DMS79 treated with DMSO at 0.1 percent for 48 hours (cell line): ENCODE results near the gene FNDC8.
A peak's percentile ranks its signal among the peaks of the same experiment; 100 is the strongest.
"Not testable (repeated sequence)": the region's sequence is repeated elsewhere in the genome, so short reads cannot be mapped to it uniquely, and the experiment has no call there.

Source experiments
- DNase-seq: peaks from one replicate; lab custom pipeline; 2025; lab: John Stamatoyannopoulos, UW

FNDC8 gene

DNA sequence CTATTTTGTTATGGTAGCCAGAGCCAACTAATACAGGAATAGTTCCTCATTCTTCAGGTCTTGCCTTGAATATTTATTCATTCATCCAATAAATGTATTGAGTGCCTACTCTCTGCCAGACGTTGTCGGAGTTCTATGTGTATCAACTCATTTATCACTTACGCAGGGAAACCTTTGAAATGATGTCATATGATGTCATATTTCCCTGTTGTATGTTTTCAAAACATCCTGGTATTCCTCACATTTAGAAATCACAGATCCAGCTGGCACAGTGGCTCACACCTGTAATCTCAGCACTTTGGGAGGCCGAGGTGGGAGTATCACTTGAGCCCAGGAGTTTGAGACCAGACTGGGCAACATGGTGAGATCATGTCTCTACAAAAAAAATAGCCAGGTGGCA is 23.4 kb downstream of the FNDC8 start:
- no peak for DNase-seq

DNA sequence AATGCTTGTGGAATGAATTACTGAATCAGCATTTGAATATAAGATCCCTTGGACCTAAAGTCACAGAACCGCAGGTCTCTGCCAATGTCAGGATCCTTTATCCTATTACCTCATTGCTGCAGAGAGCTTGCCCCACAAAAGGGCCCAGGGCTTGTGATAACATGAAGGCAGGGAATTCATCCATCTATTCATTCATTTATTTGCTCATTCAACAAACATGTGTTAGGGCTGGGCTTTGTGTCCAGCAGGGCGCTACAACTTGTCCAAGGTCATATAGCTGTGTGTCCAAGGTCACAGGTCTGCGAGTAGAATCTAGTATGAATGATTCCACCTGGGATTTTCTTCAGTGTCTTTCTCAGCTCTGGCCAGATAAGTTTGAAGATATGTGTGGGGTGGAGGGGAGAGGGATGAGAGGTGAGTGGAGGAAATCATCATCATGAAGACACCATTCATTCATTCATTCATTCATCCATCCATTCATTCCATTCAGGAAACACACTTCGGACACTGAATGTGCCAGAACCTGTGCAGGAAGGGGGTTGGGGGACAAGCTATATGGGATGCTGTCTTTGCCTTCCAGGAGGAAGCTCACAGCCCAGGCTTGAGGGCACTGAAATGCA is 24.9 kb downstream of the FNDC8 start:
- DNase-seq = no peak

DNA sequence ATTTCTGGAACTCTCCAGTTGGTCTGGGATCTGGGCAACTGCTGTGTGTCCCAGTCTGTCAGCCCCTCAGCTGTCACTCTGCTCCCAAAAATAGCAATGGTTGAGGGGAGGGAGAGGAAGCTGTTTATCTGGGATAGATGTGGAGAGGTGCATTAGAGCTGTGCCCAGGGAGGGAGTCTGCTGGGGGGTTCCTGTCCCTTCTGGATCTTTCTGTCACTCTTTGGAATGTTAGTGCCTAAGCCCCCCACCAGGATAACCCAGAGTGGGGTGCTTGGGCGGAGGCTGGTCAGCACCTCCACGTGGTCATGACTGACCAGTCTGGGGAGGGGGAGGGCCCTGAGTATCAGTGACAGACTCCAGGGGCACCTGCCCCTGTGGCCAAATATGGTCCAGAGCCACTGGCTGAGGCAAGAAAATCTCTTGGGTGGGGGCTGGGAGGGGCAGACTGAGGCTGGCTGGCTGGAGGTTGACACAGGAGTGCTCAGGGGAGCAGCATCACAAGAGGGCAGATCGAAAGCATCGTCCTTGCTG is 26.0 kb downstream of the FNDC8 start, which contains the start of gene UNC45B:
Gene UNC45B (plus strand): TSS at position 443 of the 531 bp plus-strand sequence. CDS start 447 bp downstream, outside the sequence.
- no peak for DNase-seq

DNA sequence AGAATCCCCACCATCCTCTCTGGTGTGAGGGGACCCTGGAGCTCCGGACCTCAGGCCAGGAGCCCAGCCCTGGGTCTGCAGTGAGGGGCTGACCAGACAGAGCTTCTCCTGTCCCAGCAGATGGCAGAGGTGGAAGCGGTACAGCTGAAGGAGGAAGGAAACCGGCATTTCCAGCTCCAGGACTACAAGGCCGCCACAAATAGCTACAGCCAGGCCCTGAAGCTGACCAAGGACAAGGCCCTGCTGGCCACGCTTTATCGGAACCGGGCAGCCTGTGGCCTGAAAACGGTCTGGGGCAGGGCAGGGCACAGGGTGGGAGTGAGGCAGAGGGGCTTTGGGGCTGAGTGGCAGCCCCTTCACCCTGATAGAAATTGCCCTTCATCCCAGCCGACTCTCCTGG is 26.7 kb downstream of the FNDC8 start:
- no peak for DNase-seq

DNA sequence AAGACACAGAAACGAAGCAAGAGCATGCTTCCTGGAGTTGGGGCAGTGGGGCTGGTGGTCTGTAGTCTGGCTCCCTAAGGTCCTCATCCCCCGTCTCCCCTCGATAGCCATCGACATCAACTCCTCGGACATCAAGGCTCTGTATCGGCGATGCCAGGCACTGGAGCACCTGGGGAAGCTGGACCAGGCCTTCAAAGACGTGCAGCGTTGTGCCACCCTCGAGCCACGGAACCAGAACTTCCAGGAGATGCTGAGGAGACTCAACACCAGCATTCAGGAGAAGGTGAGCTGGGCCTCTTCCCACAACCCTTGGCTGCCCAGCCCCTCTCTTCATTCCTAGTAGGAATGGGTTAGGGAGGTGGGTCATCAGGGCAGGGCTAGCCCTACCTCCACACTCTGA is 28.5 kb downstream of the FNDC8 start:
- DNase-seq = no peak

DNA sequence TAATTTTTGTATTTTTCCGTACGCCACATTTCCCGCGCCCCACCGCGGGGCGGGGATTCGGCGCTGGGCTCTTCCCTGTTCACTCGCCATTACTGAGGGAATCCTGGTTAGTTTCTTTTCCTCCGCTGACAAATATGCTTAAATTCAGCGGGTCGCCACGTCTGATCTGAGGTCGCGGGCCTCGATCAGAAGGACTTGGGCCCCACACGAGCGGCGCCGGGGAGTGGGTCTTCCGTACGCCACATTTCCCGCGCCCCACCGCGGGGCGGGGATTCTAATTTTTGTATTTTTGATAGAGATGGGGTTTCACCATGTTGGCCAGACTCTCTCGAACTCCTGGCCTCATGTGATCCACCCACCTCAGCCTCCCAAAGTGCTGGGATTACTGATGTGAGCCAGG is 29.7 kb downstream of the FNDC8 start:
- not testable (repeated sequence) for DNase-seq

DNA sequence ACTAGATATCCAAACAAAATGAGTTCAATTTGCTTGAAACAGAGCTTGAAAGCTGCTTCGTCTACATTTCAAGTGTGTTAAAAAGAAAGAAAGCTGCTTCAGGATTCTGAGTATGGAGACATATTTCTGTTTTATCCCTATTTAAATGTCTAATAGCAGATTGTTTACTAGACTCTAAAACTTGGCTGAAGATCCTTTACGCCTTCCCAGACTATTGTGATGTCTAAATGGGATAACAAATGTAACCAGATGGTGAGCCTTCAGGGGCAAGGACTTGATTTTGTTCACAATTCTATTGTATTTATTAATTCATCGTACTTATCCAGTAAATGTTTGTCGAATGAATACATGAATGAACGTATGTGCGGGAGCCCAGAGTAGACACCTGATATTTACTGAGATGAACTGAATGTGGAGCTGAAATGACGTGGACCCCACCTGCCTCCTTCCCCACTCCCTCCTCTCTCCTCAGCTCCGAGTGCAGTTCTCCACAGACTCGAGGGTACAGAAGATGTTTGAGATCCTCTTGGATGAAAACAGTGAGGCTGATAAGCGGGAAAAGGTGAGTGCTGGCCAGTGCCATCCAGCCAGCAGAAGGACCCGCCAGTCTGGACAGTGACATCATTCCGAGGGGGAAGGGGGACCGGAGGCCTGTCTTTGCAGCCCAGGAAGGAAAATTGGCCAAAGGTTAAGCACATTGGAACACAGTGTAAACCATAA is 31.2 kb downstream of the FNDC8 start:
- DNase-seq = no peak

DNA sequence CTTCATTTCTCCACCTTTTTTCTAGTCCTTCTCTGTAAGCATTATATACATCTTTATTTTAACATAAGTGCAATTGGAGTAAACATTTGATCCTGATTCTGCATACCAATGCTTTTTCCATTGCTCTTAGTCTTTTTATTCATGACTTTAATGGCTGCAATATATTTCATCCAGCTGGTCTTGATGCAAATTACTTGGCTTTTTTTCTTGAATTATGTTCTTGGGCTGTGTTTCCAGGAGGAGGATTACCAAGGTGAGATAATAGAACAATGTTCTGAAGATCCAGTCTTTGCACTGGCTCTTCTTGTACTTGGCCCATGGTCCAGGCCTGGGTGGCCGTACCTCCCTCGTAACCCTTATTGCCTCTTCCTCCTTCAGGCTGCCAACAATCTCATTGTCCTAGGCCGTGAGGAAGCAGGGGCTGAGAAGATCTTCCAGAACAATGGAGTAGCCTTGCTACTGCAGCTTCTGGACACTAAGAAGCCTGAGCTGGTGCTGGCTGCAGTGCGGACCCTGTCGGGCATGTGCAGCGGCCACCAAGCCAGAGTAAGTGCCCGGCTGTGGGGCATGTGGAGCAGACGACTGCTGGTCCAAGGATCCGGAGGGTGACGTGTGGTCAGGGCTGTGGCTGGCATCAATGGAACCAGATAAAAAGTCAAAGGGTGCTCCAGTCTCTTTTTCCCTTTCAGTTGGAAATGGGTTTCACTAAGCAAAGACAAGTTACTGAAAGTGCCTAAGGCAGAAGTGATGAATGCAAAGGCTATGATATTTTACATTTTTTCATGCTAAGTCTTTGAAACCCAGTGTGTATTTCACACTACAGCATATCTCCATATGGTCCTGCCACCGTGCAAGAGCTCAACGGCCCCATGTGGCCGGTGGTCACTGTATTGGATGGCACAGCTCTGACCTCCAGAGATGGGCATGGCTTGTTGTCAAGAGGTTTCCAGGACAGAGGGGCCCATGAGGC is 33.1 kb downstream of the FNDC8 start:
- DNase-seq = no peak

DNA sequence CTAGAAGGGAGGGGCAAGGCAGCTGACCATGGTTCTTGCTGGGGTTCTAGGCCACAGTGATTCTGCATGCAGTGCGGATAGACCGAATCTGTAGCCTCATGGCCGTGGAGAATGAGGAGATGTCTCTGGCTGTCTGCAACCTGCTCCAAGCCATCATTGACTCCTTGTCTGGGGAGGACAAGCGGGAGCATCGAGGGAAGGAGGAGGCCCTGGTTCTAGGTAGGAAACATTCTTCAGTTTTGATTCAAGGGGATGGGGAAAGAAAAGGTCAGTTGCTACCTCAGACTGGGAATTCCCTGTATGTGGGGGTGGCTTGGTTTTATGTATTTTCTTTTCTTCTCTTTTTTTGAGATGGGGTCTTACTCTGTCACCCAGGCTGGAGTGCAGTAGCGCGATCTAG is 33.8 kb downstream of the FNDC8 start:
- DNase-seq = no peak

DNA sequence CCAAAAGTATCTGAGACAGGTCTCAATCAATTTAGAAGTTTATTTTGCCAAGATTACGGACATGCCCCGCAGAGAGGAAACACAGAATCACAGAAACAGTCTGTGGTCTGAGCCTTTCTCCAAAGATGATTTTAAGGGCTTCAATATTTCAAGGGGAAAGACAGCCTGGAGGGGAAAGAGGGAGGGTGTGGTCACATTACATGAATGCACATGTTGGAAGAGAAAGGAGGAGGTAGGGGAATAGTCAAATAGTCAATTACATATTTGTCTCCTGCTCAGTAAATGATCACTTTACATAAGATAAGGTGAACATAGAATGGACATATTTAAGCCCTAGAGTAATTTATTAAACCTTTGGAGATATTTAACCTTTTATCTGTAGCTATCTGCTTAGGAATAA is 38.5 kb downstream of the FNDC8 start:
- DNase-seq = no peak

DNA sequence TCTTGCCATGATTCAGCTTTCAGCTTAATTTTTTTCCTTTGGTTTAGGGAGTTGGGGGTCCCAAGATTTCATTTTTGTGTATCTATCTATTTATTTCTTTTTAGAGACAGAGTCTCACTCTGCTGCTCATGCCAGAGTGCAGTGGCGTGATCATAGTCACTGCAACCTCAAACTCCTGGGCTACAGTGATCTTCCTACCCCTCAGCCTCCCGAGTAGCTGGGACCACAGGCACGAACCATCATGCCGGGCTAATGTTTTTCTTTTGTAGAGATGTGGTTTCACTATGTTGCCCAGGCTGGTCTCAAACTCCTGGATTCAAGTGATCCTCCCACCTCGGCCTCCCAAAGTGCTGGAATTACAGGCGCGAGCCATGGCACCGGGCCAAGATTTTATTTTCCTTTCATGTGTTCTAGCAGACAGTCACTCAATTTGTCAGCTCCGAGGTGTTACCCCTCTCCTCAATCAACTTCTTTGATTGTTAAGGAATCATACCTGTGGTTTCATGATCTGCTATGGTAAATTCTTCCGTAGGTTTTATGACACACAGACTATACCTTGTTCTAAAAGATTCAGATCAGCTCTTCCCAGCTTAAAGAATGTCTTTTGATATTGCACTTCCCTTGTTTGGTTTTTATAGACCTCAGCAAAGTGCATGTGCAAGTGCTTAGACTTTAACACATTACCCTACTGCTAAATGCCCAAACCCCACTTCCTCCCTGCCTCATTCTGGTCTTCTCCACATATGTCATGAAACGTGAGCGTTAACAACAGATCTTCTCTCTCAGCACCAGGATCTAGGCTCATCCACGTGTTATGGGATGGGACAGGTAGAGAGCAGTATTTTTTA is 39.2 kb downstream of the FNDC8 start:
- no peak for DNase-seq

DNA sequence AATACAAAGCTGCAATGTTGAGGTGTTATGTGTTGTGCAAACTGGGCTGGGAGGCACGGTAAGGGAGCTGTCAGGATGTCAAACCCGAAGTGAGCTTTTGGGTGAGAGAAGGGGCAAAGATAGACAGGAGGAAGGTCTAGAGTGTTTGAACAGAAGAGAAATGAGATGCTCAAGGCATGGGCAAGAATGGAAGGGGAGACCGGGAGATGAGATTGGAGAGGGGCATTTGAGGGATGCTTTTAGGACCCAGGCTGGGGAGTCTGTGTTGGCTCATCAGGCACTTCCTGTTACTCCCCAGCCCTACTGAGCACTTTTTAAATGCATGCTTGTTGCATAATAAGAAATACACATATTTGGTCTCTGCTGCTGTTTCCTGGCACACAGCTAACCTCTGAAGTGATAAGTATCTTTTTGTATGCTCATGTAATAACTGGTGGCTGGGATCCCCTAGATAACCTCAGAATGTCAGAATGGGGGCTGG is 39.9 kb downstream of the FNDC8 start:
- DNase-seq = no peak

DNA sequence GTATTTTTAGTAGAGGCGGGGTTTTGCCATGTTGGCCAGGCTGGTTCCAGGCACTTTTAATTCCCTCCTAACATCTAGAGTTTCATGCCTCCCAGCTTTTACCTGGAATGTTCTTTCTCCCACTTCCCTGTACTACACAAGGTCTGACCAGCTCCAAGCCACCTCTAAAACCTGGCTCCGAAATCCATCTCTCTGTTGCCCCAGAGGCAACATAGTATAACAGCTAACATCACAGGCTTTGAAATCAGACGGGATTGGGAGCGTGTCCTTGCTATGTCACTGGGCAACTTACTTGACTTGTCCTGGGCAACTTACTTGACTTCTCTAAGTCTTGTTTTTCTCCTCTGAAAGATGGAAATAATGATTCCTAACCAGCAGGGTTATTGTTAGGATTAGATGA is 41.3 kb downstream of the FNDC8 start:
- no peak for DNase-seq

DNA sequence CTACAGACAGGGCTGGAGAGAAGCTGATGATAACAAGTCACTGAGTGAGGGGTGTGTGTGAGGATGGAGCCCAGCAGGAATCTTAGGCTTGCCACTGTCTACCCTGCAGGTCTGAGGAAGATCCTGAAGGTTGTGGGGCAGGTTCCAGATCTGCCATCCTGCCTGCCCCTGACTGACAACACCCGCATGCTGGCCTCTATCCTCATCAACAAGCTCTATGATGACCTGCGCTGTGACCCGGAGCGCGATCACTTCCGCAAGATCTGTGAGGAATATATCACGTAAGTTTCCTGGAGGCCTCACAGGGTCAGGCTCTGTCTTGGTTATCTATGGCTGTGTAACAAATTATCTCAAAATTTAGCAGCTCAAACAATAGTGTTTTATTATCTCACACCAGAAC is 42.5 kb downstream of the FNDC8 start:
- DNase-seq = no peak

DNA sequence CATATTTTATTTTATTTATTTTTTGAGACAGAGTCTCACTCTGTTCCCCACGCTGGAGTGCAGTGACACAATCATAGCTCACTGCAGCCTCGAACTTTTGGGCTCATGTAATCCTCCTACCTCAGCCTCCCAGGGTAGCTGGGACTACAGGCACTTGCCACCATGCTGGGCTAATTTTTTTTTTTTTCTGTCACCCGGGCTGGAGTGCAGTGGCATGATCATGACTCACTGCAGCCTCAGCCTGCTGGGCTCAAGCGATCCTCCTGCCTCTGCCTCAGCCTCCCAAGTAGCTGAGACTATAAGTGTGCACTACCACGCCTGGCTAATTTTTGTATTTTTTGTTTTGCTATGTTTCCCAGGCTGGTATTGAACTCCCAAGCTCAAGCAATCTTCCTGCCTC is 43.3 kb downstream of the FNDC8 start:
- no peak for DNase-seq

DNA sequence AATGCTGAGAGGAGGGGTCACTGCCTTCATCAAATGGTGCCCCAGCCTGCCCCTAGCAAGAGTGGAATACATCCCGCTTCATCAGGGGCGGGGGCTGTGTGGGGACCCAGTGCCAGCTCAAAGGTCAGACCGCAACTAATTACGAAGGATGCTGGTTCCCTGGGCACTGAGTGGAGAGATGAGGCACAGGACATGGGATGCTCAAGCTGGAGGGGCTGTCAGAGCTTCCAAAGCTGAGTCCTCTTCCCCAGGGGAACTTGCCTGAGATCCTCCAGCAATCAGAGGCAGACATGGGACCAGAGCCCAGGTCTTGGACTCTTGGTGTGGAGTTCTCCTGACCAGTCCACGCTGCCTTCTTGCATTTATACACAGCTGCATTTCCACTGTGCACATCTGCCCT is 45.1 kb downstream of the FNDC8 start:
- DNase-seq = no peak

DNA sequence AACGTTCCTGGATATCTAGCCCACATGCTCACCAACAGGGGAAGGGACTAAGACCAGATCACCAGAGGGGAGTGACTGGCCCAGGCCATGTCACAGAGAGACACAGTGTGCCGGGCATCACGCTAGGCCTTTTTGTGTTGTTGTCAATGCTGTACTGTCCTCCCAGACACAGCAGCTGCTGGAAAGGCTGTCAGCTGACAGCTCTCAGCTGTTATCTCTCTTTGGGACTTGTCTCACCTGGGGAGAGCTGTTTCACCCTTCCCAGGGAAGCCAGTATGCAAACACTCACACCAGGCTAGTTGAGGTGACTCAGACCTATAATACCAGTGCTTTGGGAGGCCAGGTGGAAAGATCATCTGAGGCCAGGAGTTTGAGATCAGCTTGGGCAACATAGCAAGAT is 45.6 kb downstream of the FNDC8 start:
- no peak for DNase-seq

DNA sequence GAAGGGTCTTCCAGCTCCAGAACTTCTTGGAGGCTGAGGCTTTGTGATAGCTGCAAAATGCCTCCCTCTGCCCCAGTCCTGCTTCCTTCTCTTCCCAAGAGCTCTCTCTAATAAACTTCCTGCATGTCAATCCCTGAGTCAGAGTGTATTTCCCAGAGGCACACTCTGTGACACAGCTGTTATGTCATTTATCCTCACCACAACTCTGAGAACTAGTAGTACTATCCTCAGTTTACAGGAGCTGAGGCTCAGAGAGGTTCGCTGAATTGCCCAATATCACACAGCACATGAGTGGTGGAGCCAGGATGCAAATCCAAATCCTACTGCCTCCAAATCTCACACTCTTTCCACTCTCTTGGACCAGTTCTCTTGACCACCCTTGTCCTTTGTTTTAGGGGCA is 46.3 kb downstream of the FNDC8 start:
- no peak for DNase-seq

DNA sequence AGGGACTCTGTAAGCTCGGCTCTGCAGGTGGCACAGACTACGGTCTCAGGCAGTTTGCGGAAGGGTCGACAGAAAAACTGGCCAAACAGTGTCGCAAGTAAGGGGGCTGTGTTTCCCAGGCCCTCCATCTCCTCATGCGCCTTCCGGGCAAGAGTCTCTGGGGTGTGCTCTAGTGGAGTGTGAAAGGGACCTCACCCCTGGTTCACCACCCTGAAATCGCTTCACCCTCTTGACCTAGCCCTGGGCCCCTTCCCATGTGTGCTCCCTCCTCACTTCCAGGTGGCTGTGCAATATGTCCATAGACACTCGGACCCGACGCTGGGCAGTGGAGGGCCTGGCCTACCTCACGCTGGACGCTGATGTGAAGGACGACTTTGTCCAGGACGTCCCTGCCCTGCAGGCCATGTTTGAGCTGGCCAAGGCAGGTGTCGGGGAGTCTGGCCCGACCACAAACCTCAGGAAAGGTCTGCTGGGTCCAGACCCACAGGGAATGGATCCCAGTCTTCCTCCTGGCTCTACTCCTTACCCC is 48.5 kb downstream of the FNDC8 start:
- no peak for DNase-seq

DNA sequence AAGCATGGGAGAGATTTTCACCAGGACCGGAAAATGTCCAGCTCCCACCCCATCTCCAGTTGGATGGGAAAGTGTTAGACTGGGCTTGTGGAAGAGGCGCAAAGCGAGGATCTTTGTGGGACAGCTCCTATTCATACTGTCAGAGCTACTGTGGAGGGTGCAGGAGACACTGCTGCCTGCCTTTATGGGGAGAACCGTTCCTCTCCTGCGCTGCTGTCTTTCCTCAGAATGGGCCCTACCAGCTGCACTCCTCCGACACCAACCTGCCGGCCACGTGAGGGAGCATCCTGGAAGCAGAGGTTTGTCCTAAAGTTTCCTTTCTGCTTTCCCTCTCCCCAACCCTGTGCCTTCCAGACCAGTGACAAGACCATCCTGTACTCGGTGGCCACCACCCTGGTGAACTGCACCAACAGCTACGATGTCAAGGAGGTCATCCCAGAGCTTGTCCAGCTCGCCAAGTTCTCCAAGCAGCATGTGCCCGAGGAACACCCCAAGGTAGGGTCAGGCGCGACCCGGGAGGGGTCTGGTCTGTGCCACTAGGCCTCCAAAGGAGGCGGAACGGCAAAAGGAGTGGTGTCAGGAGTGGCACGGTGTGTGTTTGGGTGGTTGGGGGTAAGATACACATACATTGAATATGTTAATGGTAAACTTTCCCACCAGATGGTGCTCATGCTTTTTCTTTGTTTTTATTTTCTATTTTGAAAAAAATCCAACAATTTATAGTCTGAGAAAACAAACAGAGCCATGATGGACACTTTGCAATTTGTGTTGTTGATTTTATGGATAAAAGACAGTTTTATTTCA is 49.8 kb downstream of the FNDC8 start:
- peak; percentile 6 for DNase-seq
